D721Med (cell line): ENCODE measurements around the gene KCNAB1.

Experiments
- DNase-seq: peaks from one replicate; pipeline ENCODE4 v3.0.0; 2011; ENCODE audit warnings: low spot score; ENCODE audit not compliant: insufficient read length
- FAIRE-seq: peaks from 2 replicates; lab custom pipeline; 2011; peaks lifted over from hg19 to GRCh38; lab: Jason Lieb, UNC
- CTCF ChIP-seq: IDR thresholded peaks from 2 replicates; pipeline ENCODE4 v1.5.1; 2012; ENCODE audit warnings: mild to moderate bottlenecking, control low read depth; ENCODE audit not compliant: insufficient read depth; ENCODE audit errors: missing control alignments

Gene KCNAB1

GRCh38 chr3:156491192-156491591 lies 370.8 kb downstream of the KCNAB1 start:
- no peak for TF ChIP-seq CTCF
- FAIRE-seq (no peak), DNase-seq (no peak)

- DNase-seq (no peak), FAIRE-seq (no peak)
- no peak for TF ChIP-seq CTCF
These were observed 372.5 kb downstream of the KCNAB1 start for GRCh38 chr3:156492801-156493261.

DNA sequence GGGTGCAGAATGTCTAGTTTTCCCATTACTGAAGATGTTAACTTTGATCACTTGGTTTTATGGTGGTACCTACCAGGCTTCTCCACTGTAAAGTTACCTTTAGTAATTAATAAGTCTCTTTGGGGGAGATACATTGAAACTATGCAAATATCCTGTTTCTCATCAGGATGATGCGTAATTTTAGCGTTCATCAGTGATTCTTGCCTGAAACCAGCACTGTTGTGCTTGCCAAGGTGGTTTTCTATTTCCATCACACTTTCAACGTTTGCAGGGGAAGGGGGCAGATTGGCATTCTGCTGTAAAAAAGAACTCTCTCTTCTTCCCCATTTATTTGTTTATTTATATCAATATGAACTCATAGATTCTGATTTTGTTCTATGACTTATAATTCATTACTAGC lies 373.5 kb downstream of the KCNAB1 start:
- DNase-seq (no peak), FAIRE-seq (no peak)
- TF ChIP-seq CTCF = no peak

DNA sequence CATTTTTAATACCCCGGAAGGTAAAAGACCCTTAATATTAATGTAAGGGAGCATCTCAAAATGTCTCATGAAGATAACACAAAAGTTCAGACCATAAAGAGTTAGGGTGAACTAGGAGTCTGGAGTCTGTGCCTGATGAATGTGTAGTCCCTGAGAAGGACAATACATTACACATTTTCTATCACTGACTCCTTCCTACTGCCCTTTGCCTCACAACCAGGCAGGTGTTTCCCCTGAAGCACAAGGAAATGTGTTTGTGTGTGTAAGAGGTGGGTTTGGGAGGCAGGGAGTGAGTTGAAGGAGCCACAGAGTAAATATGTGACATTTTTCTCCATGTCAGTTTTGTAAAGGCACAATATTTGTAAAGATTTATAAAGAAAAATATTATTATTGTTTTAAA lies 375.4 kb downstream of the KCNAB1 start:
- TF ChIP-seq CTCF = no peak
- DNase-seq = no peak
- FAIRE-seq = no peak

GRCh38 chr3:156497326-156497725 lies 376.9 kb downstream of the KCNAB1 start:
- FAIRE-seq (no peak), DNase-seq (no peak)
- TF ChIP-seq CTCF = no peak

- no peak for FAIRE-seq
- no peak for DNase-seq
- no peak for TF ChIP-seq CTCF
These were observed 377.9 kb downstream of the KCNAB1 start for GRCh38 chr3:156498307-156498706.

GRCh38 chr3:156507285-156507684 lies 386.9 kb downstream of the KCNAB1 start:
- no peak for FAIRE-seq

More at GRCh38 chr3:156507285-156507684, 386.9 kb downstream of the KCNAB1 start:
- DNase-seq = no peak
- no peak for TF ChIP-seq CTCF
